ENCODE data around the gene PTPRT. TPM values are rescaled to one million over a fixed set of nuclear protein-coding genes. Genes with fewer than 3 reads are reported as not detected.

PTPRT gene
- polyA plus RNA-seq, 4 donors, result 0.30 to 1.0 (median 0.68) TPM

- DNase-seq (ENCODE audit: low read depth in 4 of 4, low spot score in 3 of 4), result no peak
Observed at GRCh38 chr20:42046371-42047085, 1143.2 kb downstream of the PTPRT start.

- DNase-seq (ENCODE audit: low read depth in 4 of 4, low spot score in 3 of 4), result no peak
Observed at GRCh38 chr20:42043921-42044320, 1145.8 kb downstream of the PTPRT start.

- peak in 1 of 4 donors; percentile 5 for DNase-seq (ENCODE audit: low read depth in 4 of 4, low spot score in 3 of 4)
Observed at GRCh38 chr20:42041000-42041565, 1148.6 kb downstream of the PTPRT start.

GRCh38 chr20:42027746-42028268, 1161.9 kb downstream of the PTPRT start:
- DNase-seq (ENCODE audit: low read depth in 4 of 4, low spot score in 3 of 4), result no peak

- DNase-seq (ENCODE audit: low read depth in 4 of 4, low spot score in 3 of 4), result no peak
Observed at GRCh38 chr20:42026599-42026998, 1163.1 kb downstream of the PTPRT start.

GRCh38 chr20:42024653-42025052, 1165.1 kb downstream of the PTPRT start:
- DNase-seq (ENCODE audit: low read depth in 4 of 4, low spot score in 3 of 4), result peak; percentile 37 to 53 (median 39)

Measured in right renal pelvis (tissue), 4 donors.